GM18526 (cell line): ENCODE results near the gene ZNF740.

Experiments
- POLR2A ChIP-seq: IDR thresholded peaks from 3 replicates; pipeline ENCODE4 v1.6.1; 2011; ENCODE audit not compliant: insufficient read length; ENCODE audit errors: extremely low read depth

Gene ZNF740

GRCh38 chr12:53236443-53237111, 56.1 kb downstream of the ZNF740 start:
- TF ChIP-seq POLR2A, result no peak

- no peak for TF ChIP-seq POLR2A
These were observed 59.2 kb downstream of the ZNF740 start for GRCh38 chr12:53239643-53240258.

- TF ChIP-seq POLR2A, result no peak
These were observed 61.3 kb downstream of the ZNF740 start for GRCh38 chr12:53241623-53242412.

GRCh38 chr12:53244337-53244736, 63.8 kb downstream of the ZNF740 start:
- TF ChIP-seq POLR2A, result no peak
